ENCODE results near the gene GRID2.
"Not testable (repeated sequence)": the region's sequence is repeated elsewhere in the genome, so short reads cannot be mapped to it uniquely, and the experiment has no call there.

Gene GRID2

DNA sequence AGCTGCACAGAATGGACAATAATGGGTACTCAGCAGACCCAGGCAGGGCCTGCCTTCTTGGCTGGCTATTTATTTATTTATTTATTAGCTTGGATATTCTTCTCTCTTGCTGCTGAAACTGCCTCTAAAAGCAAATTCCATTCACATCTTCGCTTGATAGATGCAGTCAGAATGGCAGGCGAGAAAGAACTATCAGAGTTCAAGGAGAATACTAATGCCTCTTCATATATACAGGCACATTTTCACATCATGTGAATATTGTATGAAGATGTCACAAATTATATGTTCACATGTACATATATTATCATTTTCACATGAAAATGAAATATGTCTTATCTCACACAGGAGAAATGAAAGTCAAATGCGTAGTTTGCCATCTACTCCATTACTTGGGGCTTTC lies 1045.1 kb downstream of the GRID2 start:
- DNase-seq: no peak

DNA sequence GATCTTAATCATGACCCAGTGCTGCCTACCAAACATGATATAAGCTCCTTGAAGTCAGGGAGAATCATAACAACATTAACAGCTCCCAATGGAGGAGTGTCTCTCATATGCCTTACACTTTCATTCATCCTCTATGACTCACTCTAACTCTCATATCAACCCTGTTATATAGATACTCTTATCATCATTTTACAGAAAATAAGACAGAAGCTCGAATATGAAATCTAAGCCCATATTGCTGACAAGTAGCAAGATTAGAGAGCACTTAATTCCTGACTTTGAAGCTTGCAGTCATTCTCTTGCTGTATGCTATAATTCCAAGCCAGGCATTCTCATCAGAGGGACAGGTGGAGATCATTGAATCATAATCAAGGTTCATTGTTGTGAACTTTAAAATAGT lies 1048.1 kb downstream of the GRID2 start:
- DNase-seq: no peak

DNA sequence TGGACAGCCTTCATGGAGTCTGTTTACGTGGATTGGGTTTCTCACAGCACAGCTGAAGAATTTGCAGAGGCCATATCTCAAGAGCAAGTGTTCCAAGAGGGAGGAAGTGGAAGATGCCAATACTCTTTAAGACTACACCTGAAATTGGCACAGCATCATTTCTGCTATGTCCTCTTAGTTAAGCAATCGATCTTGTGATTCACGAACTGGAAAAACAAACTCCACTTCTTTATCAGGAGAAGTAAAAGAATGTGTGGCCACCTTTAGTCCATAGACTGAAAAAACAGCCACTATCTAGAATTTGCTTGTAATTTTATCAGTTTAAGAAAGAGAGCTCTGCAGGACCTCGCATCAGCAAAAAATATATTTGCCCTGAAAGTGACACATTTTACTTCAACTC lies 1051.6 kb downstream of the GRID2 start:
- DNase-seq: no peak

DNA sequence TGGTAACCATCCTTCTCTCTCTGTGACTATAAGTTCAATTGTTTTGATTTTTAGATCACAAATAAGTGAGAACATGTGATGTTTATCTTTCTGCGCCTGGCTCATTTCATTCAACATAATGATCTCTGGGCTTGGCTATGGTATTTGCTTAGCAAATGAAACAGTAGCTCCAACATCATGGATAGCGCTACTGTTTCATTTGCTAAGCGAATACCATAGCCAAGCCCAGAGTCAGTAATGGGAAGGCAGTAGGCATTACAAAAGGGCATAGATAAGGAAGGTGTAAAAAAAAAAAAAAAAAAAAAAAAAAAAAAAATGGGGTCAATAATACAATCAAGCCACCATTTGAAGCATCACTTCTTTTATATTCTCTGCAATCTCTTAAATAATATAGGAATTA lies 1055.8 kb downstream of the GRID2 start:
- DNase-seq: no peak

DNA sequence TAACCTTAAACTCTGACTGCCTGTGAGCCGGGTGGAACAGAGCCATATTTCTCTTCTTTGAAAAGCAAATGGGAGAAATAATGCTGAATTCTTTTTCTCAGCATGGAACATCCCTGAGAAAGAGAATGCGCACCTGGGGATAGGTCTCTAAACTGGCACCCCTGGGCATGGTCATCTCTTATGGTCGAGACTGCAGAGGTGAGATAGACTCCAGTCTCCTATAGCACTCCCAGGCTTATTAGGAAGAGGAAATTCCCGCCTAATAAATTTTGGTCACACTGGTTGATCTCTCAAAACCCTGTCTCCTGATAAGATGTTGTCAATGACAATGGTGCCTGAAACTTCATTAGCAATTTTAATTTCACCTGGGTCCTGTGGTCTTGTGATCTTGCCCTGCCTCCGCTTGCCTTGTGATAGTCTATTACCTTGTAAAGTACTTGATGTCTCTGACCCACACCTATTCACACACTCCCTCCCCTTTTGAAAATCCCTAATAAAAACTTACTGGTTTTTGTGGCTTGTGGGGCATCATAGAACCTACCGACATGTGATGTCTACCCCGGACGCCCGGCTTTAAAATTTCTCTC lies 1062.5 kb downstream of the GRID2 start:
- DNase-seq: not testable (repeated sequence)

DNA sequence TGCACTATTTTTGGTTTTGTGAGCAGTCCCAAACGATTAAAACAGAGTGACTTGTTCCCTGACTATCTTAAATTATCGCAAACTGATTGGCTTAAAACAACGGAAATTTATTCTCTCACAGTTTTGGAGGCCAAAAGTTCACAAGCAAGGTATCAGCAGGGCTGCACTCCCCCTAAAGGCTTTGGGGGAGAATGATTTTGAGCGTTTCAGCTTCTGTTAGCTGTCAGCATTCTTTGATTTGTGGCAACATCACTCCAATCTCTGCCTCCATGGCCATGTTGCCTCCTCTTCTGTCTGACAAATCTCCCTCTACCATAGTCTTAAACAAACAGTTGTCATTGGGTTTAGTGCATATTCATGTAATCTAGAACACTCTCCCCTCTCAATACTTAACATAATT lies 1065.2 kb downstream of the GRID2 start:
- DNase-seq: no peak

DNA sequence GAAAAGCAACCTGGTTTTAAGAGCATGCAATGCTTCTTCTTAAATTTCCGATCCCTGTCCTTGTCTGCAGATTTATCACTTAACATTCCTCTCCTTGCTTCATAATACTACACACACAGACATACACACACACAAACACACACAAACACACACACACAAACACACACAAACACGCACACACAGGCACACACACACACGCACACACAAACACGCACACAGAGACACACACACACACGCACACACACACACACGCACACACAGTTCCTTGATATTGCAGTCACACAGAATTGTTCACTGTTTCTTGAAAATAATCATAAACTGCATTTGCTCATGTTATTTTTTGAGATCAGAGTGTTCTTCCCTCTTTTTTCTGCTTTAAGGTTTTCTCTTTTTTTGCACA lies 1066.5 kb downstream of the GRID2 start:
- DNase-seq: no peak

DNA sequence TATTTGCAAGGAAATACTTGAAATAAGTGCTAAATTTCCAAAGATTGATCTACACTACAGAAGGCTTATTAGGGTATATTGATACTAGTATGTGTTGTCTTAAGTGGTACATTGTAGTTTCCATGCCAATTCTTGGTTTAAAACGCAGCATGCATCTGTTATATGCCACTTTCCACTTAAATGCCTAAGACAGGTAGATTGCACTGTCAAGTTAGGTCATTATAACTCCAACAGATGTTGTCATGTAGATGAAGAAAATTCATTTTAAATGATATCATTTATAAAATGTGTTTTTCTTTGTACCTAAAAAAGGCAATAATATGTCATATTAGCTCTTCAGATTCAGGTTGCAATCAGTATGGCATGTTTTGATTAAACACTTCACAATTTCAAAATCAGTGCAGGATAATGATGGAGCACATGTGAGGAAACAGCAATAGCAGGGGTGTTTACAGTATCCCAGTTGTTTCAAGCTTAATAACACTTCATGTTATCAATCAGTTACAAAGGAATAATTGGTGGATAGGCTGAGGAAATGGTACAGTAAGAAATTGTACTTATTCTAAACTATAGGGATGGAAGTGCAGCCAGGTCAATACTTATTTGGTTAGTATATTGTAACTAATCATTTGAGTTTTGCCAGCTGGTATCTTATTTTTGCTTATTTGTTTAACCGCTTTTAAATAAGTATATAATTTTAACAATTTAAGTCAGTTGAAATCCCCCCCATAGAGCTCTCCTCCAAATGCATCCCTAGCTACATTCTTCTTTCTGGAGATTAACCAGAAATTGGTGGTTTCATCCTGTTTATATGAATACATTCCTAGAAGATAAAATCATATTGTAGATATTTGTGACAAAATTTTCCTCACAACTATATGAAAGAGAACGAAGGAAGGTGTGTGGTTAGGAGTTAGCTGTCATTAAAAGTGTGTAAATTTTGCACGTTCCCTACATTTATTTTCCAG lies 1070.4 kb downstream of the GRID2 start:
- no peak for DNase-seq

DNA sequence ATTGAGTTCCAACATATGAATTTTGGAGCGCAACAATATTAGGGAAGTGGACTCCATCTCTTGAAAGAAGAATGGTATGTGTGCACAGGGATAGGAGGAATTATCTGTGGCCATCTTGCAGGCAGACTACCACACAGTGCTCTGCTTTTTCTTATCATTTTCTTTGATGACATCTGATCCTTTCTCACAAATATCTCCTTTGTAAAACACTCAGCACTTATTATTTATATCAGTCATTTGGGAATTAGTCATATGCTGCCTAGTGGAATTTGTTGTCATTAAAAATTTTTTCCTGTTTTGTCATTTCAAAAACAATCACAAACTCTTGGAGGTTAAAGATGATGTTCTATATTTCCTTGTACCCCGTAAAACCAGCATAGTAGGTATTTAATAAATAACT lies 1080.5 kb downstream of the GRID2 start:
- DNase-seq: no peak

DNA sequence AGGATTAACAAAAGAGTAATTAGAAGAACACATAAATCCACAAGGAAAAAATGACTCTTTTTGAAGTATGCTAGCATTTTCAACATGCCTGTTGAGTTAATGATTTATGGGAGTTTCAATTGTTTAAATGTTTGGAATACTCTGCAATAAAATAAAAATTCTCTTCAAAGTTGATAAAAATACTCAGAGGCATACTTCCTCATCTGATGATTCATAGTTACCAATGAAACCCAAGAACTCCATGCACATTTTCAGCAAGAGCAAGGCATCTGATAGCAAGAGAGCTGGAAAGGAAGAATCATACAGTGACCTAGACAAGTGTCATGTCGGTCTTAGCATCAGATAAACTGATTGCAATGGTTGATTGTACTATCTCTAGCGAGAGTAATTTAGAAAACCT lies 1081.1 kb downstream of the GRID2 start:
- DNase-seq: no peak

DNA sequence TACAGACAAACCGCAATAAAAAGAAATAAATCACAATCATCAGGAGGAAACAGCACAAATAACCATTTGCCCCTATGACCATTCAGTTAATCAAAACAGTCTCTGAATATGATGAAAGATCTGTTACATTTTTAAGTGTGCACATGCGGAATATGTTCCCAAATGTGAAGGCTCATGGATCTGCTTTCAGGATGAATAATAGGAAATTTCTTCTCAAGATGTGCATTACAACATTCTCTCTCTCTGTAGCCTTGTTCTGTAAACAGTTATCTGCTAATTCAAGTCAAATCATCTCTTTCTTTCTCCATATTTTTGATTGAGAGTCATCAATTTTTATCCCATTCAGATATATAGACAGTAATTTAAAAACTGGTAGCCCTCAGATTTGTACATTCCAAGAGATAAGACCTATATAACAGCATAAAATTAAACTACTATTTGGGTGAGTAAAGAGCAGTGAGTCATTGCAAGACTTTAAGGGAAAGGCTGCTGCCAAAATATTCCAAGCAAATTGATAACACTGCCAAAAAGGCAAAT lies 1090.8 kb downstream of the GRID2 start:
- DNase-seq: no peak

DNA sequence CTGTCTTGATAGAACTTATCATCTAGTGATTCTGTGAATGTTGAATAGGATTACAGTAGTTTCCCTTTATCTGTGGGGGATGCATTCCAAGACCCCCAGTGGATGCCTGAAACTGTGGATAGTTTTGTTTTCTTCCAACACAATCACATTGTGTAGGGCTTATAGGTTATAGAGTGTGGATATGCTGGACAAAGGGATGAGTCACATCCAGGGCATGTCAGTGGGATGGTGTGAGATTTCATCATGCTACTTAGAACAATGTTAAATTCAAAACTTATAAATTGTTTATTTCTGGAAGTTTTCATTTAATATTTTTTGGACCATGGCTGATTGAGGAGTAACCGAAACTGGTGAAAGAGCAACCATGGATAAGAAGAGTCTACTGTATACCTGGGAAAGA lies 1092.5 kb downstream of the GRID2 start:
- no peak for DNase-seq

DNA sequence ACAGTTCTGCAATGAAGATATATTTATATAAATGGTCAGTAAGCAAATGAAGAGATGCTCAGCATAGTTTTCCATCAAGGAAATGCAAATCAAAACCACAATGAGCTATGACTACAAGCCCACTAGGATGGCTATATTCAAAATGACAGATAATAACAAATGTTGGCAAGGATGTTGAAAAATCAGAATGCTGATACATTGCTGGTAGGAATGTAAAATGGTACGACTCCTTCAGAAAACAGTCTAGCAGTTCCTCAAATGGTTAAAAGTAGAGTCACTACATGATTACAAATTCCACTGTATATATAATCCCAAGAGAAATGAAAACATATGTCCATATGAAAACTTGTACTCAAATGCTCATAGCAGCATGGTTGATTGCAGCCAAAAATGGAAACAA lies 1099.8 kb downstream of the GRID2 start:
- no peak for DNase-seq

DNA sequence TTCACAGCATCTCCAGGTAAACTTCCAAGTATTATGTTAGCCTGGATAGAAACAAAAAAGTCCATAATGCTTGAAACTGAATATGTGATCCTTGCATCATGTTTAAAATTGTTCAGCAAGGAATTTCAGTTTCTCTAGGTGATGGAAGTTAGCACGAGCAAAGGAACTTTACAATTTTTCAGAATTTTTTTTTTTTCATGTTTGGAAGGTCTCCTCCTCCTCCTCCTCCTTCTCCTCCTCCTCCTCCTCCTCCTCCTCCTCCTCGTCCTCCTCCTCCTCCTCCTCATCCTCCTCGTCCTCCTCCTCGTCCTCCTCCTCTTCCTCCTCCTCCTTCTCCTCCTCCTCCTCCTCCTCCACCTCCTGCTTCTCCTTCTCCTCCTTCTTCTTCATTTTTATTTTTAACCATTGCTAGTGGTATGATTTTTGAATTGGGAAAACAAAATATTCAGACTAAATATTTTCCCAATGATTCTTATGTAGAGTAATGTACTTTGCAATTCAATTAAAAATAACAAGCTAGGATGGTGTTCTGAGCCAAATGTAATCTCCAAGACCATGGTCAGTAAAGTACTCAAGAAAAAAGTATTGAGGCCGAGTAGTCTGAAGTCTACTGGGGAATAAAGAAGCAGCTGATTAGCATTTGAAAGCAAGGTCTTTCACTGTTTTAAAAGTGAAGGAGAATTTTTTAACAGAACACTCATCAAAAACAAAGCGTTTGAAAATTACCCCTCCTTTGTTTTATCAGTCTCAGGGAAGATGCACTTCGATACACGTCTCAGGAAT lies 1103.9 kb downstream of the GRID2 start:
- no peak for DNase-seq

DNA sequence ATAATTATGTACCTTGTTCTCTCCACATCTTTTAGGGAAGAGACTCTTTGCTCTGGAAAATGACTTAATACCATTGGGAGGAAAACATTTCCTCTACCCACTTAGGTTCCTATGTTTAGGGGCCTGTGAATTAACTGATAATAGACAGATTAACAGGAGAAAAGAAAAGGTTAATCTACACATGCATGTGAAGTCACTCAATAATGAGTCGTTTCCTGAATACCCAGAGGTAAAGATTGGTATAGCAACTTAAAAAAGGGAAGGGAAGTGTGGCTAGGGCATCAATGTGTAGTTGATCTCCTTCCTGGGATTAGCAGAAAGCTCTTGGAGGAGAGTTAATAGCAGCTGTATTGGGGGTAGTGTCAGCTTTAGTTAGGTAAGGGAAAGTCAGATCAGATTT lies 1105.3 kb downstream of the GRID2 start:
- no peak for DNase-seq

DNA sequence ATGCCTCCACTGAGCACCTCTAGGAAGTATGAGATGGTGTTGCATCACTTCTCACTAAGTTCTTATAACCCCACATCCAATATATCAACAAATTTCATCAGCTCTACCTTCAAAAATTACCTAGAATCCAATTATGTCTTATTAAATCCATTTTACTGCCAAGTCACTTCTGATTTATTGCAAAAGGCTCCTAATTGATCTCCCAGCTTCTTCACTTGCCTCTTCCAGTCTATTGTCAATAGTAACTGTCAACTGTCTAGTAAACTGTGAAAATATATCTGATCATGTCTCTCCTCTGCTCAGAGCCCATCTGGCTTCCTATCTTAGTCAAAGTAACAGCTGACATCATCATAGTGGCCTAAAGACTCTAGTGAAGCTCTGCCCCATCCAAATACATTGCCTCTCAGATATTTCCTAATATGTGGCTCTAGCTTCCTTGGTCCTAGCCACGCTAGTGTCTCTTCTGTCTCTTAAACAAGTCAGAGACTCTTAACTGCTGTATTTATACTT lies 1110.3 kb downstream of the GRID2 start:
- DNase-seq: no peak

DNA sequence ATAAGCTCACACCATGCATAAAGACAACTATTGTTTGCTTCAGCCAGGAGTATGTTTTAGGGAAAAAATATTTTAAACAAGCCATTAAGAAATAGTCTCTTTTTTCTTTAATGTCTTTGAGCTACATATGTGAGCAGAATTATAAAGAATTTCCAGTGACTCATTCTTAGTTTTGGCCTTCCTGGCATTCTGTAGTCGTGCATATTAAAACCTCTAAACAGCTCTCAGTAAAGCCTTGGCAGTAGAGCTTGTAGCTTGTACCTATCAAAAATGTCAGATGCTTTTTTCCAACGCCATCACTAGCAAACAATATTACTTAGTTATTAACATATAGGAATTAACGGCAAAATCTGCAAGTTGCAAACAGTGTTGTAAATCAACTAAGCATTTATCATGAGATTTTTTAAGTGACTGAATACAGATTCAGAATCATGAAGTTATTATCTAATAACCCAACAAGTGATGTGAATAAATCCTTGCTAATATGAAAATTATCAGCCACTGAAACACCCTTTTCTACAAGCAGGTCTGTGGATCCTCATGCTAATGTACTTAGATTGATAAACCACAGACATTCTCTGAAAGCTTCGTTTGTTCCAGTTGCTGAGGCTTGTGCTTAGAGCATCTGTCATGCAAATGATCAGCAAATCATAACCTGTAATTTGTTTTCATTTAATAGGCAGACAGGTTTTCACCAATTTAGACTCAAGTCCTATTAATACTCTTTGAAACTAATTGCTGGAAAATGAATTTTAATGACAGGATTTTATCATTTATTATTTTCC lies 1112.8 kb downstream of the GRID2 start:
- DNase-seq: no peak

DNA sequence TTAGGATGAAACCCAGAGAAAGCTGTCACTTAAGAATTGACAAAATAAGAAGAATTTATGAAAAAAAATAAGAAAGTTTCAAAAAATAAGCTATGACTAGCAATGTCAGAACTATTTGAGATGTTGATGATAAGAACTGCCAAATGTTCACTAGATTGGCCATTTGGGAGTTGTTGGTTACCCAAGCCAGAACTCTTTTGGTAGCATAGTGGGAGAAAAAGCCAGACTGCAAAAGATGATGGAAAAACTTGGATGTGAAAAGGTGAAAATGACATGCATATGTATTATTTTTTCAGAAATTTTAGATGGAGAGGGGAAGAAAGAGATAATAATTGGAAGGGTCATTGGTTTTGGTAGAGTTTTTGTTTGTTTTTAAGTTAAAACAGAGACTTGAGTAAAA lies 1127.6 kb downstream of the GRID2 start:
- no peak for DNase-seq

DNA sequence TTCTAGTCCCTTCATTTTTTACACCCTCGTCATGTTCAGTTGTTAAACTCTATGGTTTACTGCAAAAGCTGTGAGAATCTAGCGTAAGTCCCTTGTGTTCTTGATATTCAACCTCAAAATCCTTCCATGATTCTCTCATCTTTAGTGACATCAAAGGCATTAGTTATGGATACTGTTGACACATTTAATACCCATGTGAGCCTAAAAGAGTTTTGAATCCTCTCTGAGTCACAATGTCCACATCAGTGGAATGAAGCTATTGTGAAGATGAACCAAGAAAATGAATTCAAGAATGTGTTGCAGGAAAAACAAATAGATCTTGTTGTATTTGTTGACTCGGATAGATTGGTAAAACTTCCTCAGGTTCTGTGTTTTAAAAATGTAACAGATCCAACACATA lies 1130.1 kb downstream of the GRID2 start:
- DNase-seq: no peak

DNA sequence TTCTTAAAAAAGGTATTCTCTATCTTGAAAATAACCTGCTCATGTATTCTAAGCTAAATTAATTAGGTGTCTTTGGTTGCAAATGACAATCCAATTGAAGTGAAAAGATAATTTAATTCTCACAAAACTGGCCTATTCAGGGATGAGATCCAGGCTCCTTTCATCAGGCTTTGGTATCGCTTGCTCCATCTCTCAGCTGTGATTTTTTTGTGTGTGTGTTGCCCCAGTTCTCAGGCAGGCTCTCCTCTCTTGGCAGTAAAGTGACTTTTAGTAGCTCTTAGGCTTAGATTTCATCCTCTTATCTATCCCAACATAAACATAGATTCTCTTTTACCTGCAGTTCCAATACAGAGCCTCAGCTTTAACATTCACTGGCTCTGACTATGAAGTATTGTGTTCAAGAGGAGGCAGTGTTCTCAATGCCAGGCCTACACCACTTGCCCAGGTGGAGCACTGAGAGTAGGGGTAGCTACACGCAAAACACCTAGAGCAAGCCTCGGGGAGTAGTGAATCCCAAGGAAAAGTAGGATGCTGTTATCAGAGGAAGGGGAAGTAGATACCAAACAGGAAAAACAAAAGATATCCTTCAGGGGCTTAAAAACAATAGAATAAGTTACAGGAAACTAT lies 1132.3 kb downstream of the GRID2 start:
- DNase-seq: no peak

DNA sequence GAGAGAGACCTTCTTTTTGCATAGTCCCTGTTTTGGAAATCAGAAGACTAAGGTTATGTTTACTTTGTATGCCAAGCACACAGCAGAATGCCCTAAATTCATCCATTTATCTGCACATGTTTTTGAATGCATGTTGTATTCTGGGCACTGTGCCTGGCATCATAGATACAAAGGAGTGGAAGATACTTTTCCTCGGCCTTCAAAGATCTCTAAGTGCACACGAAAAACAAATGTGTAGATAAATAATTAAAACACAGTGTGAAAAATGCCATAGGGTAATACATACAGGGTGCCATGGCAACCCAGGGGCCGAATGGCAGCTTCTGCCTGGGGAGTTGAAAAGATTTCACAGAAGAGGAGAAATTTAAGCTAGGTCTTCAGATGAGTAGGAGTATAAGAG lies 1134.2 kb downstream of the GRID2 start:
- no peak for DNase-seq

DNA sequence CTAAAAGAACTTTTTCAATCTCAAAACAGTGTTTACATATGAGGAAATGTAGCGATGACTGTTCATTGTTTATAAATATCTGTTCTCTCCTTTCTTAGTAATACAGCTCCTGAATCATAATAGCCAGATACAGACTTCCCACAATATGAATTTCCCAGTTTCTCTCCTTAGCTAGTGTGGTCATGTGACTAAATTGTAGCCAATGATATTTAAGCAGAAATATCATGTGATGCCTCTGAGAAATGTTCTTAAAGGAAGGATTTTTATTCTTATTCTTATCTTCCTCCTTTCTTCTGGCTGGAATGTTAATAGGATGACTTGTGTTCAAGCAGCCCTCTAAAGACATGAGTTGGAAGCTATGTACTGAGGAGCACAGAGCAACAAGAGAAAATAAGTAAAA lies 1141.1 kb downstream of the GRID2 start:
- DNase-seq: no peak

Data from NCI-H2107 (cell line).